ENCODE measurements around the gene HEXD.
"Not testable (repeated sequence)": the region's sequence is repeated elsewhere in the genome, so short reads cannot be mapped to it uniquely, and the experiment has no call there.

The HEXD gene

DNA sequence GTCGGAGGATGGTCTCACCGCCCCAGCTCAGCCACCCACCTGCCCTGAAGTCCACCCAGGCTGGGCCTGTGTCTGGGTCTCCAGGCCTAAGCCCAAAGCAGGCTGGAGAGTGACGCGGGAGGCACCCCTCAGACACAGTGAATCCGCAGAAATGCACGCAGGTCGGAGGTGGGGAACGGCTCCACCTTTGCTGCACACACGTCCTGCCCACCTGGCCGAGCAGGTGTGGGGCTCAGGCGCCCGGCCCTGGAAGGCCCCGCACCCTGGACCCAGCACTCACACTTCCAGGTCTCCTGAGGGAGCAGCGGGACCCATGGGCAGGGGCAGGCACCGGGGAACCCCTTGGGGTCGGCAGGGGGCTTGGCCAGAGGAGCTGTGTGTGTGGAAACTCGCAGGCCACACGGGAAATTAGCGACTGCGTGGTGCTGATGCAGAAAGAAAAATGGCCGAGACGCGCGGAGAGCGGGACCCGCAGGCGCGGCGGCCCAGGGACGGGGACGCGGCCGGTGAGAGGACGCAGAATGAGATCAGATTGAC lies 21.8 kb downstream of the HEXD start:
- DNase-seq (ENCODE audit: low read depth in 1 of 2, low spot score in 1 of 2) = no peak

DNA sequence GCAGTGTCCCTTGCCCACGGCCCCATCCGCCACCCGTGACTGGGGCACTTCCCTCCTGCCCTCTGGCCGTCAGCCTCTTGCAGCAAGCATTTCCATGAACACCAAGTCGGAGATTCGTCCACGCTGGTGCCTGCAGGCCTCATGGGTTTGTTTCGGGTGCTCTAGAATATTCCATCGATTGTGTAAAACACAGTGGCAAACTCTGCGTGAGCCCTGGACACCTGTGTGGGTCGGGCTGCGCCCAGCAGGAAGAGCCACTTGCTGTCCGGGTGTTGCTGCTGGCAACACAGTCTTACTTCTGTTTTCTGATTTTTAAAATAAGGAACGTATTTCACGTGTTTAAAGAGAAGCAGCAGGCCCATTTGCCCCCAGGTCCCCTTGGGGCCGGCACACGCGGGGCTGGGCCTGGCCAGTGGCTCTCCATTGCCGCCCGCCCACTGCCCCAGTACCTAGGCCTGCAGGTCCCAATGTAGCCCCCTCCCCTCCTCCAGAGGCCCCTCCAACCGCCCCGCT lies 22.4 kb downstream of the HEXD start:
- DNase-seq (ENCODE audit: low read depth in 1 of 2, low spot score in 1 of 2) = no peak

DNA sequence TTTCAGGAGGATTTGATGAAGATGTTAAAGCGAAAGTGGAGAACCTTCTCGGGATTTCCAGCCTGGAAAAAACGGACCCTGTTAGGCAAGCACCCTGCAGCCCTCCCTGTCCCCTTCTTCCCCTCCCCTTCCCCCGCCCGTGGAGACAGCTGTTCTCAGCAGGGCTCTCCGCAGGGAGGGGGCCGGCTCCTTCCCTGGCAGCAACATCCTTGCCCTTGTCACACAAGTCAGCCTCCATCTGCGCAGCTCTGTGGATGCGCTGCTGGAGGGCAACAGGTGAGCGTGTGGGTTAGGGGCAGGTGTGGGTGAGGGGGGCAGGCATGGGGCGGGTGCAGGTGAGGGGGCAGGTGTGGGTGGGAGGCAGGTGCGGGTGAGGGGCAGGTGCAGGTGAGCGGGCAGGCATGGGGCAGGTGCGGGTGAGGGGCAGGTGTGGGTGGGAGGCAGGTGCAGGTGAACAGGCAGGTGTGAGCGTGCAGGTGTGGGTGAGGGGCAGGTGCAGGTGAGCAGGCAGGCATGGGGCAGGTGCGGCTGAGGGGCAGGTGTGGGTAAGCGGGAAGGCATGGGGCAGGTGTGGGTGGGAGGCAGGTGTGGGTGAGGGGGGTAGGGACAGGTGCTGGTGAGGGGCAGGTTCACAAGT lies 23.0 kb downstream of the HEXD start:
- no peak for DNase-seq (ENCODE audit: low read depth in 1 of 2, low spot score in 1 of 2)

DNA sequence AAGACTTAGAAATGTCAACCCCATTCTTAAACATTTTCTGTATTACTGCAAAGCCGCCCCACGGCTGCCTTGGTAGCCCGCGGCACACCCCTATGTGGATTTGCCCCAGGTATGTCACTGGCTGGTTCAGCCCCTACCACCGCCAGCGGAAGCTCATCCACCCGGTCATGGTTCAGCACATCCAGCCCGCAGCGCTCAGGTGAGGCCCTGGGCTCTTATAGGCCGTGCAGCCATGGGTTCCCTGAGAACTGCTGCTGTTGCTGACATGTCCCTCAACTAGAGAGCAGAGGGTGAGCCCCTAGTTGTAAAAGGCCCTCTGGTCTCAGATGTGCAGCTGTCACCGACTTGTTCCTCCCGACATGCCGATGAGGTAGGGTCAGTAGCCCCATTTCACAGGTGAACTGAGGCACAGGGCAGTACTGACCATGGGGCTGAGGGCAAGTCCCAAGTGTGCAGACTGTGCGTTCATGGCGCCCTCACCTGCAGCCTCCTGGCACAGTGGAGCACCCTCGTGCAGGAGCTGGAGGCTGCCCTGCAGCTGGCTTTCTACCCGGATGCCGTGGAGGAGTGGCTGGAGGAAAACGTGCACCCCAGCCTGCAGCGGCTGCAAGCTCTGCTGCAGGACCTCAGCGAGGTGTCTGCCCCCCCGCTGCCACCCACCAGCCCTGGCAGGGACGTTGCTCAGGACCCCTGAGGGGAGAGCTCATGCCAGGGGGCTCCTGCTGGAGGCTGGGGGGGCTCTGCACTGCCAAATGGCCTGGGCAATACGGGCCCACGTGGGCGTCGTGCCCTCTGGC lies 23.7 kb downstream of the HEXD start:
- no peak for DNase-seq (ENCODE audit: low read depth in 1 of 2, low spot score in 1 of 2)

DNA sequence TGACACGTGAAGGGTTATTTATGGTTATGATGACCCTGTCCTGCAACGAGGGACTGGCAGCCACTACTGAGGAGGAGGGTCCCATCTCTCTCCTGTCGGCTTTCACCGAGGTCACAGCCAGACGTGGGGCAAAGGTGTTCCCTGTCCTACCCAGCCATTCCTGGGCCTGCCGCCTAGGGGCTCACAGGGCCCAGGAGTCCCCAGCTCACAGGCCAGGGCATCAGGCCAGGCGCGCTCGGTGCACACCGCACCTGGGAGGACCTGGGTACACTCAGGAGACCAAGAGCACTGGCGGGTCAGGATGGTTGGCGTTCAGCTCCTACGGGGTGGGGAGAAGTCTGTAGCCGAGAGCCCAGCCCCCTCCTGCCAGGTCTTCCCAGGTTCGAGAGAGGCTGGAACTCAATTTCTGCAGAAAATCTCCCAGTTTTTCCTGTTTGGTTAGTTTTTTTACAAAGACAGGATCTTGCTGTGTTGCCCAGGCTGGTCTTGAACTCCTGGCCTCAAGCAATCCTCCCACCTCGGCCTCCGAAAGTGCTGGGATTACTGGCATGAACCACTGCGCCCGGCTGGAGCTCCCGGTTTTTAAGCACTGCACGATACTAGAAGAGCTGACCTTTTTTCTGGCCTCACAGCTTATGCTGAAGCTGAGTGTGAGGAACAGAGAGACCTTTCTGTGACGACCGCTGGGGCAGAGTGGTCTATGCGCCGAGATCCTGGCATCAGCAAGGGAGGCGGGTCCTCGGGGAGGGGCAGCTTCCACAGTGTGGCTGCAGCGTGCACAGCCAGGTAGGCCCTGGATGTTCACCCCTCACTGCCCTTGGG lies 24.7 kb downstream of the HEXD start:
- DNase-seq (ENCODE audit: low read depth in 1 of 2, low spot score in 1 of 2) = no peak

DNA sequence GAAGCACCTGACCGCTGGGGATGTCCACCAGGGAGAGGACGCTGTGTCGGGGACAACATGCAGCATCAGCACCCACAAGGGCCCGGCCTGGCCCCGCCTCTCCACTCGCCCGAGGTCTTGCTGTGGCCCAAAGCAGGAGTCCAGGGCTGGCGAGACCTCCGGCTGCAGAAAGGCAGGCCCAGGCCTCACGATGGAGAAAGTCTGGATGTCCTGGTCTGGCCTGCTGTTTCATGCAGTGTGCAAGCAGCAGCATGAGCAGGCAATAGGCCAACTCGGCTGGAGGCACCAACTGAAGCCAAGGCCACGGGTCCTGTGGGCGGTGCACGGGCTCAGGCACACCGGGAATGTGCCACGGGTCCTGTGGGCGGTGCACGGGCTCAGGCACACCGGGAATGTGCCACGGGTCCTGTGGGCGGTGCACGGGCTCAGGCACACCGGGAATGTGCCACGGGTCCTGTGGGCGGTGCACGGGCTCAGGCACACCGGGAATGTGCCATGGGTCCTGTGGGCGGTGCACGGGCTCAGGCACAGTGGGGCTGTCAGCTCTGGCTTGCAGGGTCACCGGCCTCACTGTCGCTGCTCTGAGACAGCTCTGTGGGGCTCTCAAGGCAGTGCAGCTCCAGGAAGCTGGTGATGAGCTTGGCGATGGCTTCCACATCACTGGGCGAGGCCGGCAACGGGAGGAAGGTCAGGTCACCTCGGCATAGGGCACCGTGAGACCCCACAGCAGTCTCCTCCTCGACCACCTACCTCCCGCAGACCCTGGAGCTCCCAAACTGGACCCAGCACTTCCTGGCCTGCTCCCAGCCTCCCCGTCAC lies 25.5 kb downstream of the HEXD start:
- no peak for DNase-seq (ENCODE audit: low read depth in 1 of 2, low spot score in 1 of 2)

DNA sequence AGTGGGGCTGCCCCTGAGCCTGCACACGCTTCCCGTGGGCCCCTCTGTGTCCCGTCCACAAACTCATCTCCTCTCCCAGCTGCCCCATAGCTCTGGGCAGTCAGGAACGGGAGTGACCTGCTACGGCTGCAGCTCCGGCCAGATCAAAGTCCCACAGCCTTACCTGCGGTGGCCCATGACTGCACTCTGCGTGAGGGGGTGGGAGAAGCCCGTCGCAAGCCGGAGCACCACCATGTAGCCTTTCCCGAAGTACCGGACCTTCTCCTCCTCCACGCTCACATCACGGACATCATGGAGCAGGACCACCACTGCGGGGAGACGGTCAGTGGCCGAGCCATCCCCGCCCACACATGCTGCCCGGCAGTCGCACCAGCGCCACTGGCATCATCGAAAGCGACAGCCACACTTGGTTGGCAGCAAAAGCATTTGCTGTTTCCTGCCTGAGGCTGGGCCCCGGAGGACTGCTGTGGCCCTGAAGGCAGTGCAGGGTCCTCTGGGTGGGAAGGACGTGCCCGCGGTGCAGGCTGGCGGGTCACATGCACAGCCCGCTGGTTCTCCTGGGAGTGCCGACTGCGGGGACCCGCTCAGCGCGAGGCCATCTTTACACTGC lies 26.2 kb downstream of the HEXD start:
- DNase-seq (ENCODE audit: low read depth in 1 of 2, low spot score in 1 of 2) = no peak

DNA sequence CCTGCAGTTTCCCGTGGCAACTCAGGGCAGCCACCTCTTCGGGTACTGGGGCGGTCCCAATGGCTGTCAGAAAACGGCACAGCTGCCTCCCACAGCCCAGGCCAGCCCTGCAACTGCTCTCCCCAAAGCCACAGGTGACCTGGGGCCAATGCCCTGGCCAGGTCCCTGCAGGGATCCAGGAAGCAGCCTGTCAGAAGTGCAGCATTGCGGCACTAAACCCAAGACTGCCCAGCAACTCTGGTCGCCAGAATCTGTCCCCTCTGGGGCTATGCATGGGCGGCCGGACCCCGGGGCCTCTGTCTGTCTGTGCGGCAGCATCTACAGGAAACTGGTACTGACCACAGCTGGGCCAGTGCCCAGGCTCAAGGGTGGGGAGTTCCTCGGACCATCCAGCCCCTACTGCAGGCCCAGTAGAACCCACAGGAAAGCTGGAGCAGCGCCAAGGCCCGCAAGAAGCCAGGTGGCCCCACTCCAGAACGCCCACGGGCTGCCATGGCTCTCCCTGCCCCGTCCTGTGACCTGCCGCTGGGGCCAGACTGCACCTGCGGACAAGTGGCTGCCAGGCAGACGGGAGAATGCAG lies 26.9 kb downstream of the HEXD start:
- no peak for DNase-seq (ENCODE audit: low read depth in 1 of 2, low spot score in 1 of 2)

DNA sequence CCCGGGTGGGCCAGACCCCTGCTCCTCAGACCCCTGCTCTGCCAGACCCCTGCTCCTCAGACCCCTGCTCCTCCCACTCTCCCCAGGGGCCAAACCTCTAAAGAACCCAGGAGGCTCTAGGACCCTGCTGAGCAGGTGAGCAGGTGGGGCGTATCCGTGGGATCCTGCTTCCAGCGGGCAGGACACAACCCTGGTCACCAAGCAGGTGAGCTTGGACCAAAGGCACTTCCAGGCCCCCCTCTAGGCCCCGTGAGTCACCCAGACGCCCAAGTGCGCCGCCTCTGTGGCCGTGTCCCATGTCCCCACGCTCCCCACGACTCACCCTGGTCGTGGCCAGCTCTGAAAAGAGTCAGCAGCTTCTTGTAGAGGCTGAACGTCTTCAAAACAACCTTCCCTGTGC lies 27.4 kb downstream of the HEXD start:
- DNase-seq (ENCODE audit: low read depth in 1 of 2, low spot score in 1 of 2) = no peak

DNA sequence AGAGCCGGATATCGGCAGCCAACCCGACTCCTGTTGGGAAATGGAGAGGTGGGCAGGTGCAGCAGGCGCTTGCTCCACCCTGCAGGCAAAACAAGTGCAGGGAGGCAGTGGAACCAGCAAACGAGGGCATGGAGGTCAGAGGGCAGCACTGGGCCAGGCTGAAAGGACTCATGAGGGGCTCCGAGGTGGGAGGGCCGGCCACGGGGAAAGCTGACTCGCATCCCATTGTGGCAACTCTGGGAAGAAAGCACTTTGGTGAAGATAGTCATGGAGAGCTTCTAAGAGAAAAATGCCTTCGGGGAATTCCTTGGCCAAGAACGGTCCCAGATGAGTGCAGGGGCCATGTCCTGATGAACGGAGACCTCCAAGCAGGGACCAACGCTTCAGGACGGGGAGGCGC lies 28.0 kb downstream of the HEXD start:
- DNase-seq (ENCODE audit: low read depth in 1 of 2, low spot score in 1 of 2) = no peak

DNA sequence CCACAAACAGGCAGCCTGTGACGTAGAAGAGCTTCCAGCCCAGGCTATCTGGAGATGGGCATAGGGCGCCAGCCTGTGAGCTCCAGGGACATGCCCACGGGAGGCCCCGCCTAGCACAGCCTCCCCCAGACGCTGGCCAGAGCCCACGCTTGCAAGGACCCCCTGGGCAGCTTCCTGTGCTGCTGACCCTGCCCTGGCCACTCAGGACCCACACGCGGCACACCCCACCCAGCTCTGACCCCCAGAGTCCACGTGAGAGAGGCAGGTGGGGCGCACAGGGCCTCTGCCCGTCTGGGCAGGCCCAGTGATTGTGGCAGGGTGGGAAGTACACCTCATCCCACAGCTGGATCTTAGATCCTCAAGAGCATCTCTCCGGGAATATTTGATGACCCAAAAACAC lies 28.5 kb downstream of the HEXD start:
- DNase-seq (ENCODE audit: low read depth in 1 of 2, low spot score in 1 of 2) = no peak

DNA sequence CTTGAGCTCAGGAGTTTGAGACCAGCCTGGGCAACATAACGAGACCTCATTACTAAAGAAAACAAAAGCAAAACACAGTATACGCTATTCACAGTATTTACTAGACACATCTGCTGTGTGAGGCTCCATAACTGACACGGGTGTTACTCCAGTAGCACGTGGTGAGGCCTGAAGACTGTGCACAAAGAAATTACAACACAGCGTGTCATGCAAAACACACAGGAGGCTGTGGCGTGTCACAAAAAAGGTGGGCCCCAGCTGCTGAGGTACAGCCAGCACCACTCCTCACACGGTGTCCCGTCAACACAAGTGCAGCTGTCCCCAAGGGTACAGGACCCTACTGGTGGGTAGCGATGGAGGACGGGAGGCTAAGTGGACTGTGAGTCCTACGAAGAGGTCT lies 29.7 kb downstream of the HEXD start:
- no peak for DNase-seq (ENCODE audit: low read depth in 1 of 2, low spot score in 1 of 2)

DNA sequence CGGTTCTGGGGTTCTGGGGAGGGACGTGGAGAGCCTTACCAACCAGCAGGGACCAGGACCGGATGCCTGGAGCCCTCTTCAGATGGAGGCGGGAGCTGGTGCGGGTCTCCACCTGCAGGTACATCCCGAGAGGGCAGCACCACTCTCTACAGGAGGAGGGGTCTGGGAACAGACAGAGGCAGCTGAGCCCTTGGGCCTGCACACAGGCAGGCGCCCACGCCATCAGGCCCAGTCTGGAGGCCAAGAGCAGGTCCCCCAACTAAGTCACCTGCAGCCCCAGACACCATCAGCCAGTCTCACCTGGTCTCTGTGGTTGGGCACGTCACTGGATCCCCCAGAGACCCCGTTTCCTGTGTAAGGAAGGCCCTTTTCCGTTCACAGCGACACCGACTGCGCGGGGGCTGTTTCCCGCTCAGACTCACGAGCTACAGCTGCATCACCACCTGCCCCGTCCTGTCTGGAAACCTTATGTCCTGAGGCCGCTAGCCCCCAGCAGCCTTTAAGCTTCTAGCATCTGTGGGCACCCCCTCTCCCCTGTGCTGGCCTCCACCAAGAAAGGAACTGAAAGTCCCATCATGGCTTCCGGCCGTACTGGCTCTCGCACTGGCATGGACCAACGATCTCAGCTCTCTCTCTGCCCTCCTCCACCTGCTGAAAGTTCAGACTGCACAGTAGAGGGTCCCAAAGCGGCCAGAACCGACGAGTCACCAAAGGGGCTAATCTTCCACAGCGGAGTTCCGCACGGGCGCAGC lies 31.2 kb downstream of the HEXD start:
- peak; percentile 37 to 47 for DNase-seq (ENCODE audit: low read depth in 1 of 2, low spot score in 1 of 2)

DNA sequence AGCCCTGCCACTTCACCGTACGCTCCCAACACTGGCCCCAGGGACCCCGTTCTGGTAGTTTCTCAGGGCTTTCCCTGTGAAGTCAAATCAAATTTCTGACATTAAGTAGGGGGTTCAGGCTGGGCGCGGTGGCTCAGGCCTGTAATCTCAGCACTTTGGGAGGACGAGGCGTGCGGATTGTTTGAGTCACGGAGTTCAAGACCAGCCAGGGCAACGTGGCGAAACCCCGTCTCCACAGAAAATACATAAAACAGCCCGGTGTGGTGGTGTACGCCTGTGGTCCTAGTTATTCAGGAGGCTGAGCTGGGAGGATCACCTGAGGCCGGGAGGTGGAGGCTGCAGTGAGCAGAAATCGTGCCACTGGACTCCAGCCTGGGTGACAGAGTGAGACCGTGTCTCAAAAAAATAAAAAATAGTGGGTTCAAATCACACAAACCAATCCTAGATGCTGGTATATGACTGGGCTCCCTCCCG lies 31.8 kb downstream of the HEXD start:
- DNase-seq (ENCODE audit: low read depth in 1 of 2, low spot score in 1 of 2) = no peak

DNA sequence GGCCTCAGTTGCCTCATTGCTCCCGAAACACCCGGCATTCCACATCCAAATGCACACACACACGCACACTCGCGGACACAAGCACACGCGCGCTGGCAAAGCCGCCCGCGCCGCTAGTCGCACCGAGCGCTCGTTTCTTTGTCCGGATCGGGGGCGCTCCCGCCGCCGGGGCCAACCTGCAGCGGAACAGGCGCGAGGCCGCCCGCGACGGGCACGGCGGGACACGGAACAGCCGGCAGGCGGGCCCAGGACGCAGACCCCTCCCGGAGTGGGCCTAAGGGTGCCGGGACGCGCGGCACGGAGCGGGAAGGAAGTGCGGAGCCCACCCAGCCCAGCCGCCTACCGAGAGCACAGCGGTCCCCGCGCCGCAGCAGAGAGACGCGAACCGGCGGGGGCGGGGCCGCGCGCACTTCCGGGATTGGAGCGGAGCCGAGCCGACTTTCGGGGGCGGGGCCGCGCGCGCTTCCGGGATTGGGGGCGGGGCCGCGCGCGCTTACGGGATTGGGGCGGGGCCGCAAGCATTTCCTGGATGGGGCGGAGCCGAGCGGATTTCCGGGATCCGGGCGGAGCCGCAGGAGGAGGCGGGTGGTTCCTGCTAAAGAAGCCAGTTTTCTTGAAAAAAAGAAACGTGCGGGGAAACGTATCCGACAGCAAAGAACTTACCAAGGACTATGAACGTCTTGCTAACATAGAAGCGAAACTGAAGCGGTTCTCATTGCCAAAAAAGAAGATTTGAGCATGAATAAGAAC lies 32.4 kb downstream of the HEXD start, which contains the start of gene CYBC1:
CYBC1 (minus strand) TSS at position 396 of the 750 bp plus-strand sequence. CDS start 1,498 bp downstream, outside the sequence.
- peak; percentile 91 to 93 for DNase-seq (ENCODE audit: low read depth in 1 of 2, low spot score in 1 of 2)

DNA sequence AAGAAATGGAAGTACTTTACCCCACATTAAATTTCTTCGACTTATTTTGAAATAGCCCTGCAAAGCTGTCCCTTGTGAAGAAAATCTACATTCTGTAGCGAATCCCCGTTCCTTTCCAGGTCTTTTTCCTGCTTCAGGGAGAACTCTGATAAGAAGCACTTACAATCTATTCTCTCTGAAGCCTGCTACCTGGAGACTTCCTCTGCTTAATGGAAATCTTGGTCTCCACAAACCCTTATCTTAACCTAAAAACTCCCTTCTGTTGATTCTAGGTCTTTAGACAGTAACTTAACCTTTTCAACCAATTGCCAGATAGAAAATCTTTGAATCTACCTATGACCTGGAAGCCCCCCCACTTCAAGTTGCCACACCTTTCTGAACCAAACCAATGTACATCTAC lies 34.0 kb downstream of the HEXD start:
- DNase-seq (ENCODE audit: low read depth in 1 of 2, low spot score in 1 of 2) = no peak

DNA sequence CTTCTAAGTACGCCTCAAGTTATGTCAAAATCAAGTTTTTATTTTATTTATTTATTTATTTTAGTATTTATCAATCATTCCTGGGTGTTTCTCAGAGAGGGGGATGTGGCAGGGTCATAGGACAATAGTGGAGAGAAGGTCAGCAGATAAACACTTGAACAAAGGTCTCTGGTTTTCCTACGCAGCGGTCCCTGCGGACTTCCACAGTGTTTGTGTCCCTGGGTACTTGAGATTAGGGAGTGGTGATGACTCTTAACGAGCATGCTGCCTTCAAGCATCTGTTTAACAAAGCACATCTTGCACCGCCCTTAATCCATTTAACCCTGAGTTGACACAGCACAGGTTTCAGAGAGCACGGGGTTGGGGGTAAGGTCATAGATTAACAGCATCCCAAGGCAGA lies 35.0 kb downstream of the HEXD start:
- DNase-seq (ENCODE audit: low read depth in 1 of 2, low spot score in 1 of 2) = not testable (repeated sequence)

DNA sequence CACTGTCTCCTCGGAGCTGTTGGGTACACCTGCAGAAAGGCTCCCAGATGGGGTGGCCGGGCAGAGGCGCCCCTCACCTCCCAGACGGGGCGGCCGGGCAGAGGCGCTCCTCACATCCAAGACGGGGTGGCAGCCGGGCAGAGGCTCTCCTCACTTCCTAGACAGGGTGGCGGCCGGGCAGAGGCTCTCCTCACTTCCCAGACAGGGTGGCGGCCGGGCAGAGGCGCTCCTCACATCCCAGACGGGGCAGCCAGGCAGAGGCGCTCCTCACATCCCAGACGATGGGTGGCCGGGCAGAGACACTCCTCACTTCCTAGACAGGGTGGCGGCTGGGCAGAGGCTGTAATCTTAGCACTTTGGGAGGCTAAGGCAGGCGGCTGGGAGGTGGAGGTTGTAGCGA lies 35.6 kb downstream of the HEXD start:
- DNase-seq (ENCODE audit: low read depth in 1 of 2, low spot score in 1 of 2) = not testable (repeated sequence)
